ENCODE data around the gene FAM50B.

DNA sequence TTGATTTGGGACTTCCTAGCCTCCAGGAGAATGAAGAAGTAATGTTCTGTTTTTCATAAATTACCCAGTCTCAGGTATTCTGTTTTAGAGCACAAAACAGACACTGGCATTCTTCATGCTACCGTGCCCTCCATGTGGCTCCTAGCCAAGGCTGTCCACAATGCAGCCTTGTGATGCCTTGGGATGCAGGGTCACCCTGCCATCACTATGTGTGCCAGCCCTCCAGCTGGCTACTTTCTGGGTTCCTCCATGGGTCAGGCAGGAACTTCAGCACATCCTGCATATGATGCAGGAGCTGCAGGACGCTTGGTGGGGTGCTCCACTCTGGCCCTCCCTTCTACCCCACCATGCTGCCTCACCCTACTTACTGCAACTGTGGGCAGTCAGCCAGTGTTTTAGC is 38.0 kb upstream of the FAM50B start:
- TF ChIP-seq, protein P1, sequence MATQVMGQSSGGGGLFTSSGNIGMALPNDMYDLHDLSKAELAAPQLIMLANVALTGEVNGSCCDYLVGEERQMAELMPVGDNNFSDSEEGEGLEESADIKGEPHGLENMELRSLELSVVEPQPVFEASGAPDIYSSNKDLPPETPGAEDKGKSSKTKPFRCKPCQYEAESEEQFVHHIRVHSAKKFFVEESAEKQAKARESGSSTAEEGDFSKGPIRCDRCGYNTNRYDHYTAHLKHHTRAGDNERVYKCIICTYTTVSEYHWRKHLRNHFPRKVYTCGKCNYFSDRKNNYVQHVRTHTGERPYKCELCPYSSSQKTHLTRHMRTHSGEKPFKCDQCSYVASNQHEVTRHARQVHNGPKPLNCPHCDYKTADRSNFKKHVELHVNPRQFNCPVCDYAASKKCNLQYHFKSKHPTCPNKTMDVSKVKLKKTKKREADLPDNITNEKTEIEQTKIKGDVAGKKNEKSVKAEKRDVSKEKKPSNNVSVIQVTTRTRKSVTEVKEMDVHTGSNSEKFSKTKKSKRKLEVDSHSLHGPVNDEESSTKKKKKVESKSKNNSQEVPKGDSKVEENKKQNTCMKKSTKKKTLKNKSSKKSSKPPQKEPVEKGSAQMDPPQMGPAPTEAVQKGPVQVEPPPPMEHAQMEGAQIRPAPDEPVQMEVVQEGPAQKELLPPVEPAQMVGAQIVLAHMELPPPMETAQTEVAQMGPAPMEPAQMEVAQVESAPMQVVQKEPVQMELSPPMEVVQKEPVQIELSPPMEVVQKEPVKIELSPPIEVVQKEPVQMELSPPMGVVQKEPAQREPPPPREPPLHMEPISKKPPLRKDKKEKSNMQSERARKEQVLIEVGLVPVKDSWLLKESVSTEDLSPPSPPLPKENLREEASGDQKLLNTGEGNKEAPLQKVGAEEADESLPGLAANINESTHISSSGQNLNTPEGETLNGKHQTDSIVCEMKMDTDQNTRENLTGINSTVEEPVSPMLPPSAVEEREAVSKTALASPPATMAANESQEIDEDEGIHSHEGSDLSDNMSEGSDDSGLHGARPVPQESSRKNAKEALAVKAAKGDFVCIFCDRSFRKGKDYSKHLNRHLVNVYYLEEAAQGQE (IDR thresholded peaks at IDR 0.05; ENCODE audit: low read depth, low read length): no peak
- TF ChIP-seq, protein P2, sequence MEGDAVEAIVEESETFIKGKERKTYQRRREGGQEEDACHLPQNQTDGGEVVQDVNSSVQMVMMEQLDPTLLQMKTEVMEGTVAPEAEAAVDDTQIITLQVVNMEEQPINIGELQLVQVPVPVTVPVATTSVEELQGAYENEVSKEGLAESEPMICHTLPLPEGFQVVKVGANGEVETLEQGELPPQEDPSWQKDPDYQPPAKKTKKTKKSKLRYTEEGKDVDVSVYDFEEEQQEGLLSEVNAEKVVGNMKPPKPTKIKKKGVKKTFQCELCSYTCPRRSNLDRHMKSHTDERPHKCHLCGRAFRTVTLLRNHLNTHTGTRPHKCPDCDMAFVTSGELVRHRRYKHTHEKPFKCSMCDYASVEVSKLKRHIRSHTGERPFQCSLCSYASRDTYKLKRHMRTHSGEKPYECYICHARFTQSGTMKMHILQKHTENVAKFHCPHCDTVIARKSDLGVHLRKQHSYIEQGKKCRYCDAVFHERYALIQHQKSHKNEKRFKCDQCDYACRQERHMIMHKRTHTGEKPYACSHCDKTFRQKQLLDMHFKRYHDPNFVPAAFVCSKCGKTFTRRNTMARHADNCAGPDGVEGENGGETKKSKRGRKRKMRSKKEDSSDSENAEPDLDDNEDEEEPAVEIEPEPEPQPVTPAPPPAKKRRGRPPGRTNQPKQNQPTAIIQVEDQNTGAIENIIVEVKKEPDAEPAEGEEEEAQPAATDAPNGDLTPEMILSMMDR (IDR thresholded peaks at IDR 0.05 in 2 of 3, conservative IDR thresholded peaks at IDR 0.05 in 1 of 3; ENCODE audit: control insufficient read depth in 2 of 3, extremely low read depth in 1 of 3, insufficient read depth in 1 of 3, low read depth in 3 of 3, low read length in 3 of 3): no peak

All from GM12878 (cell line).